ENCODE data around the gene ETAA1.
A peak's percentile ranks its signal among the peaks of the same experiment; 100 is the strongest.

ETAA1 gene

DNA sequence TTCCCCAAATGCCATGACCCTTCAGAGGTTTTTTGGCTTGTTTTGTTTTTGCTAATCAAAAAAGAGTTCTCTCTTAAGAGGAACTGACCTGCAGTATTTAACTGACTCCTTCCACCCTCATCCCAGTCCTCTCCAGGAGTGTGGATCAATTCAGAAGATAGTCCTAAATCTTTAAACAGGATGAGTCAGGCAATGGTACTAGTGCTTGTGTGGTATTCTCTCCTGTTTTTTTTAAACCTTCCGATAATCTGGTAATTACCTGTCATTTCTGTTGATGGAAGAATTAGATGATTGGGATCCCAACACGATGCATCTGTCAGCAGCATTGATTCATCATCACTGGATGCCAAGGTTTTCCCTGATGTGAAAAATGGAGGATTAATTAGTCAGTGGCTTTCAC, 41.2 kb downstream of the ETAA1 start:
- no peak for DNase-seq (ENCODE audit: low spot score)

DNA sequence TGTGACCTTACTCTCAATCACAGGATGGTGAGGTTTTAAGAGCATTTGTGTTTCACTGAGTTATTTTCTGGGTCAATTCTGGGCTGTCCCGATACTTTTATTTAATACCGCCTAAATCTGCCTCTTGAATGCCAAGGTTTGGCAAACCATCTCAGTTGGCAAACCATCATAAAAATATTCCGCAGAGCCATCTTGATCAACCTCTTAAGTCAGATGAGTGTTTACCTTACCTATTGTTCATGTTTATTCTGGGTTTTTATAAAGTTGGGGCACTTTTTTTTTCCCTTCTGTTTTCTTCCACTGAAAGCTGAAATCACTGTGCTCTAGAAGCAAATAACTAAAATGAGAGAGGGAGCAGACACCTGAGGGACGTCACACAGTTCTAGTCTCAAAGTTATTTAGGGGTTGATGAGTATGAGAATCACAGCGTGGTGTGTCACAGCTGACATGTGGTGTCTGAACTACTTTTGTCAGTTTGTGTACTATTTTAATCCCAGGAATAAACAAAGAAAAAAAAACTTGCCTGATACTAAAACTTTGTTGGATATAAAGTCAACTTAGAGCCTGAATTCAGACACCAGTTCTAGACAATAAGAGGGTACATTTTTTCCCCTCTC, 48.6 kb downstream of the ETAA1 start:
- no peak for DNase-seq (ENCODE audit: low spot score)

DNA sequence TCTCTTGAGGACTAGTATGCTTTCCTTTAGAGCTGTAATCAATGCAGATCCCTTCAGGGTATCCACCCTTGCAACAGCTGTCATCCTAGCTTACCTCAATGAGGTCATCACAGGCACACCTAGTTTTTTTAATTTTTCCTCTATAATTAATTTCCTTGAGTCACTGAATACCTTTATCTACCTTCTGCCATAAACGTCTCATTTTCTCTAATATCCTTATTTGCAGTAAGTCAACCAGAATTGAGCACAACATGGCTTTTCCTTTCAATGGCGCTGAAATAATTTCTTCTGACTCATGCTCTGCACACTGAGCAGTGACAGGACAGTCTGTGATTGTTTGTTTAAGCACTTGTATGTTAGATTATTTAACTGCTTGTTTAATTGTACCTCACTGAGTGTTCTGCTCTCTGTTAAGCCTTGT, 49.4 kb downstream of the ETAA1 start:
- no peak for DNase-seq (ENCODE audit: low spot score)

DNA sequence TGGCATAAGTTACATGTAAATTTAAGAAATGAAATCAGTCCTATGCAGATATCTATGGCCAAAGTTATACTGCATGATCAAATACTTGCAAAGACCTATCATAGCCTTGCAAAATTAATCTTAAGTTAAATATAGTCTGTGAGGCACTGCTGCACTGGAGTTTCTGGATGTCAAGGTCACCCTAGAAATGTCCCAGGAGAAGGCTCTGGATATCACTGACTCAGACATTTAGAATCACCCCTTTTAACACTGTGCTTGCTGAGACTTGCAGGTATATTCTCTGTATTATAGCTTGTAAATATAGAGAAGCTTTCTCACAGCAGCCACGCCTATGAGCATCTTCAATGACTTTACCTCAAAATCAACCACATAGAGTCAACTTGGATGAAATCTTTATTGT, 51.5 kb downstream of the ETAA1 start:
- DNase-seq (ENCODE audit: low spot score) = no peak

DNA sequence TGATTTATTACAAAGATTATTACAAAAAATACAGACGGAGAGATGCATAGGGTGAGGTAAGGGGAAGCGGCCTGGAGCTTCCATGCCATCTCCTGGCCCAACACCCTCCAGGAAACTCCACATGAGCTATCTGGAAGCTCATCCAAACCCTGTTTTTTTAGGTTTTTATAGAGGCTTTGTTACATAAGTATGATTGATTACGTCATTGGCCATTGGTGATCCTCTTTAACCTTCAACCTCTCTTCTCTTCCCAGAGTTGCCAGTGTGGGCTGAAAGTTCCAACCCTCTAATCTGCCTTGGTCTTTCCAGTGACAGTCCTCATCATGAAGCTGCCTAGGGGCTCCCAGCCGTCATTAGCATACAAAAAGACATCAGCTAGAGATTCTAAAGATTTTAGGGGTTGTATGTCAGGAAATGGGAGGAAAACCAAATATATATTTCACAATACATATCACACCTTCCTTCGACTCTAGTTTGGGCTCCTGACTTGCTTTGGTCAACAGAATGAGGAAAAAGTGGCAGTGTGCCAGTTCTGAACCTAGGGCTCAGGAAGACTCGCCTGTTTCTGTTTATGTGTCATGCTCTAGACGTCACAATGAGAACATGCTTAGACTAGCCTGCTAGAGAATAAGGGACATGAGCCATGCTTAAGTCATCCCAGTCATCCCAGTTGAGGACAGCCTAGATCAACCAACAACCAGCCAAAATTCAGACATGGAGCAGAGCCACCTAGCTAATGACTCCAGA, 54.1 kb downstream of the ETAA1 start:
- peak; percentile 28 for DNase-seq (ENCODE audit: low spot score)

DNA sequence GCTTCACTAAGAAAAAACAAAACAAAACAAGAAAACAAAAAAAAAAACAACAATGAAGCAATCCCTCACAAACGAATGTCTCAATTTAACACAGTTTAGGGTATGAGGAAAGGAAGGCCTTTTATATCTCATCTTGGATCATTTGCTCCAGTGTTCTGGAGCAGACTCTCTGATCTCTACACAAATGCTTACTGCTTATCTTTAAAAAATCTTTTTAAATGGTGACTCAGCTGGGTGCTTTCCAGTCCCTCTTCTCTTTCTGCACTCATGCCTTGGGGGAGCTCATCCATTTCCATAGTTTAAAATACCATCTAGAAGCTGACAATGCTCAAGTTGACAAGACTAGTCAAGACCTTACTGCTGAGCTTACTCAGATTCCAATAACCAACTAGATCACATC, 56.2 kb downstream of the ETAA1 start:
- no peak for DNase-seq (ENCODE audit: low spot score)

DNA sequence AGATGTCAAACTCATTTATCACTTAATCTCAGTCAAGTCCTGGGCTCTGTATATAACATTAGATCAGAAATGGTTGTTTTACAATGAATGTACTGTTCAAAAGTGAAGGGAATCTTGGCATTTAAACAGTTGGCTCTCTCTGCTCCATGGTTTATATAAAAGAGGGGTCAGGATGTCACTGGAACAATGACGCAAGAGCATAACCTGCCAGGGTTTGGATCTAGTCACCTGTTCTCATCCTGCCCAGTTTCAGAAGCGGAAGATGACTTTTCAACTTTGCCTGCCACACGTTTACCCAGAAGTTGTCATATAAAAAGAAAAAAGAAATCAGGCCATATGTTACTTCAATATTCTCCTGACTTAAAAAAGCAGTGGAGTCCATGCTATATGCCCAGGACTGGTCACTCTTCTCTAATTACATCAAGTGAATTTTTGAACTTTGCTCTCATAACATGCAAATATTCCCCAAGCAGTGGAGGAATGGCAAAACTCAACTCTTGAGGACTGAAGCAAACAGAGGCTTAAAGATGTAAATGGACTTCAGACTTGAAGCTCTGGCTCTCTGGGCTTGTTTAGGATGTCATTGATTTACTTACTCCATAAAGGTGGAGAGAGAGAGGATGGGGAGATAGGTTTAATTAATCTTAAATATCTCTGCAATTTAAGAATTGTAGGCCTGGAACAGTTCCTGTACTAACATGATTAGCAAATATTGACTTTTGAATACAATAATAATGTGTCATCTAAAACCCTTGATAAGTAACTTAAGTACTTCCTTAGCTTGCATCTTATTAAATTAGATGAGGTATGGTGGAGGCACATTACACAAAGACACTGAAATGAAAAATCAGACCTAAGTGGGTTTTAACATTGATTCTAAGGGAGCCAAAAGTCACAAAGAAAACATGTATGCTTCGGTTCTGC, 58.3 kb downstream of the ETAA1 start:
- DNase-seq (ENCODE audit: low spot score) = no peak

DNA sequence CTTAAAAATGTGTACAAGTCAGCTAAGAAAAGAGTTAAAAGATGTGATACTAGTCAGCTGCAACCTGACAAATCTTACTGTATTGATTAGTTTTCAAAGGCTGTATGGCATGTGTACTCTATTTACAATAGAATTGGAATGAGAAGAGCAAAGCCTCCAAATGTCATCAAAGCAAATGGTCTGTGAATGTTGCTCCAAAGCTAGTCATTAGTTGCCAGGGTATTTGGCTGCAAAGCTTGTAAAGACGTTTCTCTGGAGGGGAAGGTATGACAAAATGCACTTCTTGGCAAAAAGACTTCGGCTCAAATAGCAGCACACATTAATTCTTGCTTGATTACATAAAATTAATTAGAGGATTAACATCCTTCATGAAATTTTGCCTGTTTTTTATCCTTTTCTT, 59.3 kb downstream of the ETAA1 start:
- no peak for DNase-seq (ENCODE audit: low spot score)

DNA sequence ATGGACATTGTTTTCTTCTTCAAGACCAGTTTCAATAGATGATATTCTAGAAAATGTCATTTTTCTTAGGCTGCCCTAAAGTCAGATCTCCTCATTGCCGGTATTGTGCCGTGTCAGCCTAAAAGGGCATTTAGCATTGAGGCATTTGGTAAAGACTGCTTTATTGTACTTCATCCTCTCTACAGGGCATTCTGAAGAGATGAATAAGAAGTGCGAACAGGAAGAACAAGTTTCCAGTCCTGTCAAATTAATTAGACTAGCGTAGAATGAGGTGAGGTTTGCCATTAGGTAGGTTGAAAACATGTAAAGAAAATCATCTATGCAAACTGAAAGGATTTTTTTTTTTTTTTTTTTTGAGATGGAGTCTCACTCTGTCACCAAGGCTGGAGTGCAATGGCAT, 60.6 kb downstream of the ETAA1 start:
- no peak for DNase-seq (ENCODE audit: low spot score)

DNA sequence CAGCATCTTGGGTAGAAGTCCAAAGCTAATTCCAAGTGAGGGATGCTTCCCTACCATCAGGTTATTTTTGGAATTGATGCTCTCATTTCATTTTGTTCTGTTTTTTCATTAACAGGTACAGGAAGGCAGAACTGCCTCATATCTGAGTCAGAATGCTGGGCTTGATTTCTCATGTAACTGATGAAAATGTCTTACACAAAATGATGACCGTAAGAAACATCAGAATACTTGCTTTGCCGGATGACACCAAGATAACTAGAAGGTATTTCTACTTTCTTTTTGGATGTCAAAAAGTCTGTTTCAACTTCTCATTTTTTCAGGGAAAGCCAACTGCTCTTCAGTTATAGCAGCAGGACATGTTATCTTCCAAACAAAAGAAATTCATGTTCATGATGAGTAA, 62.6 kb downstream of the ETAA1 start:
- no peak for DNase-seq (ENCODE audit: low spot score)

Measured in AG20443 (cell line).